Measurements from ENCODE around the gene PRRT1. TPM values are rescaled to one million over a fixed set of nuclear protein-coding genes. Genes with fewer than 3 reads are reported as not detected.

The PRRT1 gene
- total RNA-seq, 6 donors from 2014 or later = 0.69 to 6.3 (median 0.98) TPM; not detected in 1

- Histone ChIP-seq H3K4me3 (peak overlapping the region; percentile 63 to 65 (median 64)), H3K9me3 (no peaks in the 10 kb centered on the region), H3K27ac (peak overlapping the region; percentile 97 to 100 (median 98)), H3K4me1 (peaks cover 37 to 47% (median 41%) of the 10 kb centered on the region in 4 donors), H3K36me3 (peaks cover 0 to 33% (median 1%) of the 10 kb centered on the region in 4 donors), H3K27me3 (no peaks in the 10 kb centered on the region)
- DNase-seq (peak in 1 of 2 donors; percentile 86), ATAC-seq (ENCODE audit: low FRiP score in 2 of 2) (no peak)
- TF ChIP-seq POLR2A (IDR thresholded peaks at IDR 0.05) (no peak), CTCF (IDR thresholded peaks at IDR 0.05) (no peak), EP300 (IDR thresholded peaks at IDR 0.05) (no peak)
- WGBS, 2 donors = 38 to 39% methylated on average over 21 to 28 of the region's 28 CpGs
These were observed 45.2 kb upstream of the PRRT1 start for GRCh38 chr6:32196682-32197616.

GRCh38 chr6:32195902-32196681 lies 44.4 kb upstream of the PRRT1 start:
- Histone ChIP-seq H3K27me3 (no peaks in the 10 kb centered on the region), H3K9me3 (no peaks in the 10 kb centered on the region), H3K36me3 (peaks cover 0 to 25% (median 1%) of the 10 kb centered on the region in 4 donors), H3K4me1 (peaks cover 43 to 55% (median 49%) of the 10 kb centered on the region in 4 donors), H3K27ac (peak overlapping the region; percentile 97 to 100 (median 98)), H3K4me3 (peak overlapping the region; percentile 63 to 65 (median 64))
- DNase-seq = peak; percentile 89 to 93
- ATAC-seq (ENCODE audit: low FRiP score in 2 of 2) = peak; percentile 47 to 50
- TF ChIP-seq POLR2A (IDR thresholded peaks at IDR 0.05) (peak; percentile 48 to 98 (median 97)), EP300 (IDR thresholded peaks at IDR 0.05) (peak in 2 of 4 donors; percentile 26 to 88), CTCF (IDR thresholded peaks at IDR 0.05) (peak in 3 of 6 experiments; percentile 8 to 26 (median 22)), POLR2AphosphoS5 (IDR thresholded peaks at IDR 0.05) (peak; percentile 90 to 92)
- 0% methylated on average over 17 to 51 of the region's 58 CpGs for WGBS, 2 donors

GRCh38 chr6:32195652-32195901 lies 43.8 kb upstream of the PRRT1 start:
- H3K4me1 ChIP-seq = peaks cover 49 to 60% (median 54%) of the 10 kb centered on the region in 4 donors
- ATAC-seq (ENCODE audit: low FRiP score in 2 of 2) (peak; percentile 95 to 97), DNase-seq (peak; percentile 100)
- H3K27ac ChIP-seq = peak overlapping the region; percentile 97 to 100 (median 98)
- no peaks in the 10 kb centered on the region for H3K9me3 ChIP-seq
- H3K36me3 ChIP-seq = peaks cover 0 to 20% (median under 1%) of the 10 kb centered on the region in 4 donors
- WGBS, 2 donors = 0% methylated on average over 7 of the region's 25 CpGs; no CpG with 5 or more reads in 1 of the 2 donors
- H3K4me3 ChIP-seq = peak overlapping the region in 3 of 4 donors; percentile 63 to 65 (median 64)
- no peak for TF ChIP-seq EP300 (IDR thresholded peaks at IDR 0.05)
- no peak for TF ChIP-seq POLR2A (IDR thresholded peaks at IDR 0.05)
- peak; percentile 51 to 92 (median 86) for TF ChIP-seq CTCF (IDR thresholded peaks at IDR 0.05)
- no peaks in the 10 kb centered on the region for H3K27me3 ChIP-seq

GRCh38 chr6:32194825-32195651 lies 43.3 kb upstream of the PRRT1 start:
- WGBS, 2 donors = 23 to 29% methylated on average over 10 to 11 of the region's 15 CpGs
- TF ChIP-seq CTCF (IDR thresholded peaks at IDR 0.05) (peak in 4 of 6 experiments; percentile 7 to 49 (median 15)), POLR2A (IDR thresholded peaks at IDR 0.05) (peak in 2 of 4 donors; percentile 11 to 90), POLR2AphosphoS5 (IDR thresholded peaks at IDR 0.05) (peak; percentile 11 to 81), EP300 (IDR thresholded peaks at IDR 0.05) (no peak)
- H3K27ac ChIP-seq = peak overlapping the region; percentile 78 to 100 (median 97)
- H3K27me3 ChIP-seq = no peaks in the 10 kb centered on the region
- H3K4me1 ChIP-seq = peaks cover 51 to 64% (median 56%) of the 10 kb centered on the region in 4 donors
- peaks cover 0 to 17% (median 0%) of the 10 kb centered on the region in 4 donors for H3K36me3 ChIP-seq
- ATAC-seq (ENCODE audit: low FRiP score in 2 of 2) = no peak
- no peak for DNase-seq
- H3K4me3 ChIP-seq = peak overlapping the region in 3 of 4 donors; percentile 63 to 65 (median 64)
- H3K9me3 ChIP-seq = no peaks in the 10 kb centered on the region

Data from upper lobe of left lung (tissue), 6 donors.